ENCODE results near the gene PTBP2. TPM values are rescaled to one million over a fixed set of nuclear protein-coding genes. Genes with fewer than 3 reads are reported as not detected.

The PTBP2 gene
- total and polyA plus RNA-seq, 4 donors = 2.5 to 14.6 (median 9.0) TPM

GRCh38 chr1:96708482-96708881 lies 13.1 kb upstream of the PTBP2 start (continued):
- TF ChIP-seq, protein P1, sequence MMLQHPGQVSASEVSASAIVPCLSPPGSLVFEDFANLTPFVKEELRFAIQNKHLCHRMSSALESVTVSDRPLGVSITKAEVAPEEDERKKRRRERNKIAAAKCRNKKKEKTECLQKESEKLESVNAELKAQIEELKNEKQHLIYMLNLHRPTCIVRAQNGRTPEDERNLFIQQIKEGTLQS (IDR thresholded peaks at IDR 0.05) = no peak

DNA sequence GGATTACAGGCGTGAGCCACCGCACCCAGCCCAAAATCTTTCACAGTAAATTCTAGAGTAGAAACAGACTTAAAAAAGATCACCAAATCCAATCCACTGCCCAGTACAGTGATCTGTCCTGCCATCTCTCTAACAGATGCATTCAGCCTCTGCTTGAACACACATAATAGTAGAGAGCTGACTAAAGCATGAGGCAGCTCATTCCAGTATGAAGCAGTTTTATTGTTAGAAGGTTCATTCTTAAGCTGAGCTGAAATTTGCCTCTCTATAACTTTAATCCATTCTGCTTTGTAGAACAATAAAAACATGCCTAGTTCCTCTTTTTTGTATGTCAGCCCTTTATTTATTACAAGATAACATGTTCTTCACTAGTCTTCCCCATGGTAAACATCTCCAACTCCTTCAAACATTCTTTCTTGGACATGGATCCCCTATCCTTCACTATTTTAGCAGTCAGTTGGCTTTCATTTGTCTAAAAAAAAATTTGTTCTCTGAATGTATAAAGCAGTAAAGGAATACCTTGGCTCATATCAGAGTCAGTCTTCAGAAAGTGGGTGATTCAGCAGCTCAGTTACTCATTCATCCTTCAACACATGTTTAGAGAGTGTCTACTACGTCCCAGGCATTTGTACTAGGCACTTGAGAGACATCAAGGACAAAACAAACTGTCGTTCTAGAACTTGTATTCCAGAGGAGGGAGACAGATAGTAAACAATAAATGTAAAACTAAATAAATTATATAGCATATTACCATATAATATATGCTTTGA lies 10.7 kb upstream of the PTBP2 start:
- H3K4me1 ChIP-seq (ENCODE audit: control insufficient read depth in 4 of 4, insufficient read depth in 4 of 4, low read length in 3 of 4) = no peaks in the 10 kb centered on the region
- 88% methylated on average over 4 of the region's 4 CpGs for WGBS
- no peak overlapping the region for H3K27ac ChIP-seq (ENCODE audit: low read depth in 1 of 2, low read length in 2 of 2)
- DNase-seq (ENCODE audit: low spot score) = no peak
- no peak overlapping the region for H3K4me3 ChIP-seq (ENCODE audit: low read depth in 1 of 3, low read length in 3 of 3)
- no peaks in the 10 kb centered on the region for H3K36me3 ChIP-seq (ENCODE audit: control insufficient read depth in 4 of 4, insufficient read depth in 3 of 4, low read depth in 1 of 4, low read length in 3 of 4)
- no peaks in the 10 kb centered on the region for H3K9me3 ChIP-seq (ENCODE audit: control insufficient read depth in 4 of 4, low read length in 3 of 4)
- no peaks in the 10 kb centered on the region for H3K27me3 ChIP-seq (ENCODE audit: control insufficient read depth in 4 of 4, insufficient read depth in 4 of 4, low read length in 3 of 4)
- no peak for TF ChIP-seq FOXA2 (IDR thresholded peaks at IDR 0.05)
- no peak for TF ChIP-seq SP1 (IDR thresholded peaks at IDR 0.05)
- TF ChIP-seq RXRA (IDR thresholded peaks at IDR 0.05) = no peak
- TF ChIP-seq, protein P2, sequence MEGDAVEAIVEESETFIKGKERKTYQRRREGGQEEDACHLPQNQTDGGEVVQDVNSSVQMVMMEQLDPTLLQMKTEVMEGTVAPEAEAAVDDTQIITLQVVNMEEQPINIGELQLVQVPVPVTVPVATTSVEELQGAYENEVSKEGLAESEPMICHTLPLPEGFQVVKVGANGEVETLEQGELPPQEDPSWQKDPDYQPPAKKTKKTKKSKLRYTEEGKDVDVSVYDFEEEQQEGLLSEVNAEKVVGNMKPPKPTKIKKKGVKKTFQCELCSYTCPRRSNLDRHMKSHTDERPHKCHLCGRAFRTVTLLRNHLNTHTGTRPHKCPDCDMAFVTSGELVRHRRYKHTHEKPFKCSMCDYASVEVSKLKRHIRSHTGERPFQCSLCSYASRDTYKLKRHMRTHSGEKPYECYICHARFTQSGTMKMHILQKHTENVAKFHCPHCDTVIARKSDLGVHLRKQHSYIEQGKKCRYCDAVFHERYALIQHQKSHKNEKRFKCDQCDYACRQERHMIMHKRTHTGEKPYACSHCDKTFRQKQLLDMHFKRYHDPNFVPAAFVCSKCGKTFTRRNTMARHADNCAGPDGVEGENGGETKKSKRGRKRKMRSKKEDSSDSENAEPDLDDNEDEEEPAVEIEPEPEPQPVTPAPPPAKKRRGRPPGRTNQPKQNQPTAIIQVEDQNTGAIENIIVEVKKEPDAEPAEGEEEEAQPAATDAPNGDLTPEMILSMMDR (IDR thresholded peaks at IDR 0.05; ENCODE audit: low read depth, low read length, missing input control) = no peak
- no peak for TF ChIP-seq YY1 (IDR thresholded peaks at IDR 0.05)
- no peak for TF ChIP-seq FOXA1 (IDR thresholded peaks at IDR 0.05)
- TF ChIP-seq TAF1 (conservative IDR thresholded peaks at IDR 0.05) = no peak
- TF ChIP-seq, protein P3, sequence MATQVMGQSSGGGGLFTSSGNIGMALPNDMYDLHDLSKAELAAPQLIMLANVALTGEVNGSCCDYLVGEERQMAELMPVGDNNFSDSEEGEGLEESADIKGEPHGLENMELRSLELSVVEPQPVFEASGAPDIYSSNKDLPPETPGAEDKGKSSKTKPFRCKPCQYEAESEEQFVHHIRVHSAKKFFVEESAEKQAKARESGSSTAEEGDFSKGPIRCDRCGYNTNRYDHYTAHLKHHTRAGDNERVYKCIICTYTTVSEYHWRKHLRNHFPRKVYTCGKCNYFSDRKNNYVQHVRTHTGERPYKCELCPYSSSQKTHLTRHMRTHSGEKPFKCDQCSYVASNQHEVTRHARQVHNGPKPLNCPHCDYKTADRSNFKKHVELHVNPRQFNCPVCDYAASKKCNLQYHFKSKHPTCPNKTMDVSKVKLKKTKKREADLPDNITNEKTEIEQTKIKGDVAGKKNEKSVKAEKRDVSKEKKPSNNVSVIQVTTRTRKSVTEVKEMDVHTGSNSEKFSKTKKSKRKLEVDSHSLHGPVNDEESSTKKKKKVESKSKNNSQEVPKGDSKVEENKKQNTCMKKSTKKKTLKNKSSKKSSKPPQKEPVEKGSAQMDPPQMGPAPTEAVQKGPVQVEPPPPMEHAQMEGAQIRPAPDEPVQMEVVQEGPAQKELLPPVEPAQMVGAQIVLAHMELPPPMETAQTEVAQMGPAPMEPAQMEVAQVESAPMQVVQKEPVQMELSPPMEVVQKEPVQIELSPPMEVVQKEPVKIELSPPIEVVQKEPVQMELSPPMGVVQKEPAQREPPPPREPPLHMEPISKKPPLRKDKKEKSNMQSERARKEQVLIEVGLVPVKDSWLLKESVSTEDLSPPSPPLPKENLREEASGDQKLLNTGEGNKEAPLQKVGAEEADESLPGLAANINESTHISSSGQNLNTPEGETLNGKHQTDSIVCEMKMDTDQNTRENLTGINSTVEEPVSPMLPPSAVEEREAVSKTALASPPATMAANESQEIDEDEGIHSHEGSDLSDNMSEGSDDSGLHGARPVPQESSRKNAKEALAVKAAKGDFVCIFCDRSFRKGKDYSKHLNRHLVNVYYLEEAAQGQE (IDR thresholded peaks at IDR 0.05) = no peak
- TF ChIP-seq HNF4A (conservative IDR thresholded peaks at IDR 0.05) = no peak
- no peak for TF ChIP-seq GABPA (IDR thresholded peaks at IDR 0.05 in 1 of 2, conservative IDR thresholded peaks at IDR 0.05 in 1 of 2)
- TF ChIP-seq, protein P4, sequence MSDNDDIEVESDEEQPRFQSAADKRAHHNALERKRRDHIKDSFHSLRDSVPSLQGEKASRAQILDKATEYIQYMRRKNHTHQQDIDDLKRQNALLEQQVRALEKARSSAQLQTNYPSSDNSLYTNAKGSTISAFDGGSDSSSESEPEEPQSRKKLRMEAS (IDR thresholded peaks at IDR 0.05) = no peak
- TF ChIP-seq, protein P1 (IDR thresholded peaks at IDR 0.05) = no peak
- TF ChIP-seq RAD21 (IDR thresholded peaks at IDR 0.05) = no peak
- no peak for TF ChIP-seq NR2F2 (IDR thresholded peaks at IDR 0.05)
- no peak for TF ChIP-seq HNF4G (IDR thresholded peaks at IDR 0.05)
- TF ChIP-seq ZBTB33 (IDR thresholded peaks at IDR 0.05) = no peak
- H3K9ac ChIP-seq (ENCODE audit: low read depth in 1 of 2, low read length in 2 of 2) = no peak overlapping the region

Data from liver (tissue), 9 donors.